NCI-H146 treated with DMSO at 0.1 percent for 48 hours (cell line): Measurements from ENCODE around the gene ZNF227.
A peak's percentile ranks its signal among the peaks of the same experiment; 100 is the strongest.
"Not testable (repeated sequence)": the region's sequence is repeated elsewhere in the genome, so short reads cannot be mapped to it uniquely, and the experiment has no call there.

Experiments used
- DNase-seq: peaks from one replicate; lab custom pipeline; 2025; ENCODE audit not compliant: unreplicated experiment; lab: John Stamatoyannopoulos, UW

The ZNF227 gene

GRCh38 chr19:44212250-44212865 lies at the start of gene ZNF227:
TSS of gene ZNF227 (plus strand) at chr19:44212532. CDS start at chr19:44217793, 5,261 bp downstream.
- peak; percentile 89 for DNase-seq

- DNase-seq = no peak
These were observed 48.5 kb upstream of the ZNF227 start for GRCh38 chr19:44163789-44164188.

DNA sequence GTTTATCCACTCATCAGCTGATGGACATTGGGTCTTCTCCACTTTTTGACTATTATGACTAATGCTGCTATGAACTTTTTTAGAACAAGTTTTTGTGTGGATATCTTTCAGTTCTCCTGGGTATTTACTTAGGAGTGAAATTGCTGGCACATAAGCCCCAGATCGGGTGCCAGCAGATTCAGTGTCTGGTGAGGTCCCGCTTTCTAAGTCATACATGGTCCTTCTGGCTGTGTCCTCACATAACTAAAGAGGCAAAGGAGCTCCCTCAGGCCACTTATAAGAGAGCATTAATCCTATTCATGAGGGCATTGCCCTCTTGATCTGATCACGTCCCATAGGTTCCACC lies 48.0 kb upstream of the ZNF227 start:
- DNase-seq = no peak

- DNase-seq = peak; percentile 99
These were observed 47.4 kb upstream of the ZNF227 start, which contains the start of gene ZNF226 for GRCh38 chr19:44164673-44165512. TSS of gene ZNF226 (plus strand) at chr19:44165100. CDS start at chr19:44170081, 4,981 bp downstream.

DNA sequence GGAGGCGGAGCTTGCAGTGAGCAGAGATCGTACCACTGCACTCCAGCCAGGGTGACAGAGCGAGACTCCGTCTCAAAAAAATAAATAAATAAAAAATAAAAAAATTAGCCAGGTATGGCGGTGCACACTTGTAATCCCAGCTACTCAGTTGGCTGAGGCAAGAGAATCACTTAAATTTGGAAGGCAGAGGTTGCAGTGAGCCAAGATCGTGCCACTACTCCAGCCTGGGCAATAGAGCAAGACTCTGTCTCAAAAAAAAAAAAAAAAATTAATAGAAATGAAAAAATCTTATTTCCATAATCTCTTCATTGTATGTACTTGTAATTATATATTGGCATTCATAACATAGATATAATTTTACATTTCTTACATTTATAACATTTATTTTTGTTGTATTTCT lies 41.7 kb upstream of the ZNF227 start:
- DNase-seq = not testable (repeated sequence)

- DNase-seq = no peak
These were observed 35.7 kb upstream of the ZNF227 start for GRCh38 chr19:44176590-44176989.

- no peak for DNase-seq
These were observed 31.4 kb upstream of the ZNF227 start for GRCh38 chr19:44180968-44181367.

DNA sequence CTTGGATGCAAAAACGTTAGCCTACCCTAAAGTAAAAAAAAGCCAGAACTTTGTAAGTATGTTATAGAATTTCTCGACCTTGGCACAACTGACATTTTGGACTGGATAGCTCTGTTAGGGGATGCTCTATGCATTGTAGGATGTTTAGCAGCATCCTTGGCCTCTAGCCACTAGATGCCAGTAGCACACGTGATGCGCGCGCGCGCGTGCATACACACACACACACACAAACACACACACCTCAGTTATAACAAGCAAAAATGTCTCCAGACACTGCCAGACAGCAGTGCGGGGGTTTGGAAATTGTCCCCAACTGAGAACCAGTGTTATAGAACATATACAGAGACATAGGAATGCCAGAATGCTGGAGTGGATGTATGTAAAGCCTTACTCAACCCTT lies 30.2 kb upstream of the ZNF227 start:
- DNase-seq = no peak

DNA sequence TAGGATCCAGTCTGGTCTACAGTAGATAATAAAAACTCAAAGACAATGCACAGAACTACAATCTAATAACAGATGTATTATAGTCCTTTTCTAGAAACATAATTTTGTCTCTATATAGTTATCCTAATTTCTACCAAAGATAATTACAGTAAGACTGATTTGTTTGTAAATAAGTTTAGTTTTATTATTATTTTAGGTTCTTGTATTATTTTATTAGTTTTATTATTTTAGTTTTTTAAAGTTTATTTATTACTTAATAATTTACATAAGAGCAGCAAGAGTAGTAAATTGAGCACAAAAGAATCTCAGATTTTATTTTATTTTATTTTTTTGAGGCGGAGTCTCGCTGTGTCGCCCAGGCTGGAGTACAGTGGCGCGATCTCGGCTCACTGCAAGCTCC lies 22.3 kb upstream of the ZNF227 start:
- no peak for DNase-seq

GRCh38 chr19:44192127-44192526 lies 20.2 kb upstream of the ZNF227 start:
- no peak for DNase-seq

GRCh38 chr19:44196772-44197171 lies 15.6 kb upstream of the ZNF227 start:
- no peak for DNase-seq

- DNase-seq = no peak
These were observed 9.9 kb upstream of the ZNF227 start for GRCh38 chr19:44202470-44202869.

- DNase-seq = no peak
These were observed 9.4 kb upstream of the ZNF227 start for GRCh38 chr19:44202974-44203373.

DNA sequence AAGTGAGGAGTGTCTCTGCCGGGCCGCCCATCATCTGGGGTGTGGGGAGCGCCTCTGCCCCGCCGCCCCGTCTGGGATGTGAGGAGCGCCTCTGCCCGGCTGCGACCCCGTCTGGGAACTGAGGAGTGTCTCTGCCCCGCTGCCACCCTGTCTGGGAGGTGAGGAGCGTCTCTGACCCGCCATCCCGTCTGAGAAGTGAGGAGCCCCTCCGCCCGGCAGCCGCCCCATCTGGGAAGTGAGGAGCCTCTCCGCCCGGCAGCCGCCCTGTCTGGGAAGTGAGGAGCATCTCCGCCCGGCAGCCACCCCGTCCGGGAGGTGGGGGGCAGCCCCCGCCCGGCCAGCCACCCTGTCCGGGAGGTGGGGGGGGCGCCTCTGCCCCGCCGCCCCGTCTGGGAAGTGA lies 8.5 kb upstream of the ZNF227 start:
- DNase-seq = not testable (repeated sequence)

DNA sequence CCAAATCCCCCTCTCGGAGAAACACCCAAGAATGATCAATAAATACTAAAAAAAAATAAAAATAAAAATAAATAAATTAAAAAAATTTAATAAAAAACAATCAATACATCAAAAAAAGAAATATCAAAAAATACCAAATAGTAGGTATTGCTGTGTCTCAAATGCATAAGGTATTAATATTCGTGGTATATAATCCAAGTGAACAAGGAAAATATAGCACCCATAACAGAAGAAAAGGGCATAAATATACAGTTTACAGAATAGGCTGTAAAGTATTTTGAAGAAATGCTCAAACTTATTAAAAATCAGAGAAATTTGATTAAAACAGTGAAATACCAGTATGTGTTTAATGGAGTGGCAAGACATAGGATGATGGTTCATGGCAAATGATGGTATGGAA lies 7.6 kb upstream of the ZNF227 start:
- no peak for DNase-seq

DNA sequence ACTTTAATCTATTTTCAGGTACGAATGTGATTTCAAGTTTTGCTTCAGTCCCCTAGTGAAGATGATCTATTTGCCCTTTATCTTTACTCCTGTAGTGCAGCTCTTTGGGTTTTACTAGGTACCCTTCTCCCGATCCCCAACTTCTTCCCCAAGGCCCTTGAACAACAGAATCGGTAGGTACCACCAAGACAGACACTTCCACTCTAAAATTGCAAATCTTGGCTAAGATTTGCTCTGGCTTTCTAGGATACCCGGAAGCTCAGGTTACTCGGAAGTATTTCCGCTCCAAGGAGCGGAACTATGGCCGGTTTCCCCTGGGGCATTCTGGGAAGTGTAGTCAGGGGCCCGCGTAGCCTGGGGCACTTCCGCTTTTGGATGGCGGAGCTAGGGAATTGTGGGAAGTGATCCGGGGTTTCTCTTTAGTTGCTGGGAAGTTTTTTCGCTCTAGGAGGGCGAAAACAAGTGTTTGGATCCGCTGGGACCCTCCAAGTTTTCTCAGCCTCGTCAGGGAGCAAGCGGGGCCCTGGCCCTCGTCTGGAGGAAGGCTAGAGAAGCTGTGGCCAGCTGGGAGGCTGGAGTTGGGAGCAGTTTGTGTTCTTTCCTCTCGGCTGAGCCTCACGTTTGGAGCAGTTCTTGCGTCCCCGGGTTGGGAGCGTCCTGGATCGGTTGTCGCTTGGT lies 5.1 kb upstream of the ZNF227 start:
- DNase-seq = peak; percentile 85

GRCh38 chr19:44212866-44213346 lies 574 bp downstream of the ZNF227 start:
- DNase-seq = peak; percentile 47

DNA sequence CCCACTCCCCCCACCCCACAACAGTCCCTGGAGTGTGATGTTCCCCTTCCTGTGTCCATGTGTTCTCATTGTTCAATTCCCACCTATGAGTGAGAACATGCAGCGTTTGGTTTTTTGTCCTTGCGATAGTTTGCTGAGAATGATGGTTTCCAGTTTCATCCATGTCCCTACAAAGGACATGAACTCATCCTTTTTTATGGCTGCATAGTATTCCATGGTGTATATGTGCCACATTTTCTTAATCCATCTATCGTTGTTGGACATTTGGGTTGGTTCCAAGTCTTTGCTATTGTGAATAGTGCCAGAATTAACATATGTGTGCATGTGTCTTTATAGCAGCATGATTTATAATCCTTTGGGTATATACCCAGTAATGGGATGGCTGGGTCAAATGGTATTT lies 7.6 kb downstream of the ZNF227 start:
- not testable (repeated sequence) for DNase-seq

DNA sequence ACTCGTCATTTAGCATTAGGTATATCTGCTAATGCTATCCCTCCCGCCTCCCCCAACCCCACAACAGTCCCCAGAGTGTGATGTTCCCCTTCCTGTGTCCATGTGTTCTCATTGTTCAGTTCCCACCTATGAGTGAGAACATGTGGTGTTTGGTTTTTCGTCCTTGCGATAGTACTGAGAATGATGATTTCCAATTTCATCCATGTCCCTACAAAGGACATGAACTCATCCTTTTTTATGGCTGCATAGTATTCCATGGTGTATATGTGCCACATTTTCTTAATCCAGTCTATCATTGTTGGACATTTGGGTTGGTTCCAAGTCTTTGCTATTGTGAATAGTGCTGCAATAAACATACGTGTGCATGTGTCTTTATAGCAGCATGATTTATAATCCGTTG lies 8.4 kb downstream of the ZNF227 start:
- DNase-seq = not testable (repeated sequence)

GRCh38 chr19:44221291-44221690 lies 9.0 kb downstream of the ZNF227 start:
- not testable (repeated sequence) for DNase-seq

DNA sequence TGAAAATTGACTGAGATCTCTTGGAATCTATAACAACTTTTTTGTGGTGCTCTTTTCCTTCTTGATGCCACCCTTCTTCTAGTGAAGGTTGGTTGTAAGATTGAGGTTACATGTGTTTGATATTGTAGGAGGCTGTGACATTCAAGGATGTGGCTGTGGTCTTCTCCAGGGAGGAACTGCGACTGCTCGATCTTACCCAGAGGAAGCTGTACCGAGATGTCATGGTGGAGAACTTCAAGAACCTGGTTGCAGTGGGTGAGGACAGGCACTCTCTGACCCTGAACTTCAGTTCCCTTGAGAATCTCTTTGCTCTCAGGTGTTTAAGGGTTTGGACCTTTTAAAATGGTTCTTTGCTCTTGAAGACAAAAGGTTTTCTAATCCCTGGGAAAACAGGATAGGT lies 16.0 kb downstream of the ZNF227 start:
- DNase-seq = no peak

GRCh38 chr19:44232867-44233266 lies 20.5 kb downstream of the ZNF227 start:
- no peak for DNase-seq
